GM12873 (cell line): ENCODE measurements around the gene INPPL1.

Experiments
- TF ChIP-seq, protein P1 (sequence below): IDR thresholded peaks from 2 replicates; pipeline ENCODE4 v1.5.1; 2012; ENCODE audit warnings: low read depth, mild to moderate bottlenecking, moderate library complexity, low read length, control low read depth; ENCODE audit not compliant: insufficient read depth; ENCODE audit errors: missing control alignments

Gene INPPL1

DNA sequence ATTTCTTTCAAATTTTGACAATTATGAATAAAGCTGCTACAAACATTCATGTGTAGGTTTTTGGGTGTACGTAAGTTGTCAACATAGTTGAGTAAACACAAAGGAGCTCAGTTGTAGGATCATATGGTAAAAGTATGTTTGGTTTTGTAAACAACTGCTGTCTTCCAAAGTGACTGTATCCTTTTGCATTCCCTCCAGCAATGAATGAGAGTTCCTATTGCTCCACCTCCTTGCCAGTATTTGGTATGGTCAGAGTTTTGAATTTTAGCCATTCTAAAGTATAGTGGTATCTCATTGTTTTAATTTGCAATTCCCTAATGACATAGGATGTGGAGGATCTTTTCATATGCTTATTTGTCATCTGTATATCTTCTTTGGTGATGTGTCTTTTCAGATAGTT lies 47.4 kb downstream of the INPPL1 start:
- TF ChIP-seq, protein P1, sequence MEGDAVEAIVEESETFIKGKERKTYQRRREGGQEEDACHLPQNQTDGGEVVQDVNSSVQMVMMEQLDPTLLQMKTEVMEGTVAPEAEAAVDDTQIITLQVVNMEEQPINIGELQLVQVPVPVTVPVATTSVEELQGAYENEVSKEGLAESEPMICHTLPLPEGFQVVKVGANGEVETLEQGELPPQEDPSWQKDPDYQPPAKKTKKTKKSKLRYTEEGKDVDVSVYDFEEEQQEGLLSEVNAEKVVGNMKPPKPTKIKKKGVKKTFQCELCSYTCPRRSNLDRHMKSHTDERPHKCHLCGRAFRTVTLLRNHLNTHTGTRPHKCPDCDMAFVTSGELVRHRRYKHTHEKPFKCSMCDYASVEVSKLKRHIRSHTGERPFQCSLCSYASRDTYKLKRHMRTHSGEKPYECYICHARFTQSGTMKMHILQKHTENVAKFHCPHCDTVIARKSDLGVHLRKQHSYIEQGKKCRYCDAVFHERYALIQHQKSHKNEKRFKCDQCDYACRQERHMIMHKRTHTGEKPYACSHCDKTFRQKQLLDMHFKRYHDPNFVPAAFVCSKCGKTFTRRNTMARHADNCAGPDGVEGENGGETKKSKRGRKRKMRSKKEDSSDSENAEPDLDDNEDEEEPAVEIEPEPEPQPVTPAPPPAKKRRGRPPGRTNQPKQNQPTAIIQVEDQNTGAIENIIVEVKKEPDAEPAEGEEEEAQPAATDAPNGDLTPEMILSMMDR = no peak

DNA sequence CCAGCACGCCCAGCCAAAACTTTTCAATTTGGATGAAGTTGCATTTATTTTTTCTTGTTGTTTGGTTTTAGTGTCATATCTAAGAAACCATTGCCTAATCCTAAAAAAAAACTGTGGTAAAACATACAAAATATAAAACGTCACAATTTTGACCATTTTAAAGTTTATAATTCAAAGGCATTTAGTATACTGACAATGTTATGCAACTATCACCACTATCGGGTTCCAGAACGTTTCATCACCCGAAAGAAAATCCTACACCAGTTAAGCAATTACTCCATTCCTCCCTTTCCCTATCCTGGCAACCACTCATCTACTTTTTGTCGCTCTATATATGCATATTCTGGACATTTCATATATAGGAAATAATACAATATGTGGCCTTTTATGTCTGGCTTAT lies 49.9 kb downstream of the INPPL1 start:
- TF ChIP-seq, protein P1 = no peak

DNA sequence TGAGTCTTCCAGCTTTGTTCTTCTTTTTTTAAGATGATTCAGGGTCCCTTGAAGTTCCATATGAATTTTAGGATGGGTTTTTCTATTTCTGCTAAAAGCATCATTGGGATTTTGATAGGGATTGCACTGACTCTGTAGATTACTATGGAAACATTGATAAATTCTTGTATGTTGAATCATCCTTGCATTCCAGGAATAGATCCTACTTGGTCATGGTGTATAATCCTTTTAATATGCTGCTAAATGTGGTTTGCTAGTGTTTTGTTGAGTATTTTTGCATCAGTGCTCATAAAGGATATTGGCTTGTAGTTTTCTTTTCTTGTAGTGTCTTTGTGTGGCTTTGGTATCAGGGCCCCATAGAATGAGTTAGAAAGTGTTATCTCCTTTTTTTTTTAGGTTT lies 54.3 kb downstream of the INPPL1 start:
- TF ChIP-seq, protein P1 = no peak

DNA sequence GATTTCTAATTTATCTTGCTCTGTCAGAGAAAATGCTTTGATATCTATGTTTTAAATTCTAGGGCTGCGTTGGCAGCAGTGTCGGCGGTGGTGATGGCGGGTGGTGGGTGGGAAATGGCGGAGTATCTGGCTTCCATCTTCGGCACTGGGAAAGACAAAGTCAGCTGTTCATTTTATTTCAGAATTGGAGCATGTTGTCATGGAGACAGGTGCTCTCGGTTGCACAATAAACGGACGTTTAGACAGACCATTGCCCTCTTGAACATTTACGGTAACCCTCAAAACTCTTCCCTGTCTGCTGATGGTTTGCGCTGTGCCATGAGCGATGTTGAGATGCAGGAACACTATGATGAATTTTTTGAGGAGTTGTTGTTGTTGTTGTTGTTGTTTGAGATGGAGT lies 55.5 kb downstream of the INPPL1 start:
- TF ChIP-seq, protein P1 = no peak

DNA sequence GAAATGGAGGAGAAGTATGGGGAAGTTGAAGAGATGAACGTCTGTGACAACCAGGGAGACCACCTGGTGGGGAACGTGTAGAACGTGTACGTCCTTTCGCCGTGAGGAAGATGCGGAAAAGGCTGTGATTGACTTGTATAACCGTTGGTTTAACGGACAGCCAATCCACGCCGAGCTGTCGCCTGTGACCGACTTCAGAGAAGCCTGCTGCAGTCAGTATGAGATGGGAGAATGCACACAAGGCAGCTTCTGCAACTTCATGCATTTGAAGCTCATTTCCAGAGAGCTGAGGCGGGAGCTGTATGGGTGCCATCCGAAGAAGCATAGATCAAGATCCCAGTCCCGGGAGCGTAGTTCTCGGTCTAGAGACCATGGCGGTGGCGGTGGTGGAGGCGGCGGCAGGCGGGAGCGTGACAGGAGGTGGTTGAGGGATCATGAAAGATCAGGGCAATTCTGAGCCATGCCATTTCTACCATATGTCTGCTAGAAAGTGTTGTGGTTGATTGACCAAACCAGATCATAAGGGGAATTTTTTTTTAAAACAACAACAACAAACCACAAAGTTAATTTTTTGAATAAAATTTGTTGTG lies 56.3 kb downstream of the INPPL1 start:
- TF ChIP-seq, protein P1 = no peak

DNA sequence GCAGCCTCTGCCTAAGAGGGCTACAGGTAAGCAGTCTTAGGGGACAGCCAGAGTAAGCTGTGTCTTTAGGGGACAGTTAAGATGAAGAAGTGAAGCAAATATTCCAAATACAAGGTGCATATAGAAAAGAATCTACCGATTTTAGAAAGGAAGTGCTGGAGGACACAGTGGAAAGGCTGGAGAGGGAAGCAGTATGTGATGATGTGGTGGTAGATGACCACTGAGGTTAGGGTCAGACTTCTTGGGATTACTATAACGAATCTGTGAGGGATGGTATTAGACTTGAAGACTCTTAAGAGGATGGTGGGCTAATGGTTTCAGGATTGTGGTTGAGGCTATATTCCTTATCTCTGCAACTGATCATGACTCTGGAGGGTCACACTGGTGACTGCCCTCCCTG lies 59.4 kb downstream of the INPPL1 start:
- TF ChIP-seq, protein P1 = no peak

DNA sequence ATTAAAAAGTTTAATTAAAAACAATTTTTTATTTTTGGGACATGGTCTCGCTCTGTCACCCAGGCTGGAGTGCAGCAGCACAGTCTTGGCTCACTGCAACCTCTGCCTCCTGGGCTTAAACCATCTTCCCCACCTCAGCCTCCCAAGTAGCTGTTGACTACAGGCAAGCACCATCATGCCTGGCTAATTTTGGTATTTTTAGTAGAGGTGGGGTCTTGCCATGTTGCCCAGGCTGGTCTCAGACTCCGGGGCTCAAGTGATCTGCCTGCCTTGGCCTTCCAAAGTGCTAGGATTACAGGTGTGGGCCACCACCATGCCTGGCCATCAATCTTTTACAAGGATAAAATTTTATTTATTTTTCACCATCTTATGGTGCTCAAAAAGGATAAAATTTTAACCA lies 62.7 kb downstream of the INPPL1 start:
- TF ChIP-seq, protein P1 = no peak
